Psoas muscle (tissue), 8 donors: Measurements from ENCODE around the gene RGS3. TPM values are rescaled to one million over a fixed set of nuclear protein-coding genes. Genes with fewer than 3 reads are reported as not detected.

Source experiments
- ATAC-seq, 4 donors: fragments of 200-7000 bp; cut with Tn5 transposase; one replicate each; pipeline ENCODE4 v1.9.1; 2020; ENCODE audit warnings: moderate library complexity in 3 of 4, mild to moderate bottlenecking in 2 of 4
- DNase-seq, 2 donors: peaks; one replicate each; pipeline ENCODE4 v3.0.0-alpha.2; 2020
- H3K27ac ChIP-seq: fragments of 200-600 bp; one replicate; pipeline ENCODE4 v1.8.0; 2022
- H3K27me3 ChIP-seq, 3 donors: fragments of 200-600 bp in 1 of 3; one replicate each; pipeline versions ENCODE4 v1.6.1 to v1.8.0; 2013 to 2022; ENCODE audit warnings: low read length in 2 of 3, mild to moderate bottlenecking in 2 of 3, moderate library complexity in 1 of 3; ENCODE audit not compliant: insufficient read depth in 3 of 3
- H3K36me3 ChIP-seq, 2 donors: fragments of 200-600 bp in 1 of 2; one replicate each; pipeline versions ENCODE4 v1.6.1 to v1.8.0; 2013 to 2022; ENCODE audit warnings: low read depth in 1 of 2, mild to moderate bottlenecking in 1 of 2, moderate library complexity in 1 of 2; ENCODE audit not compliant: insufficient read depth in 1 of 2
- H3K4me1 ChIP-seq: fragments of 200-600 bp; one replicate; pipeline ENCODE4 v1.8.0; 2022
- H3K4me3 ChIP-seq: fragments of 200-600 bp; one replicate; pipeline ENCODE4 v1.8.0; 2022; ENCODE audit warnings: mild to moderate bottlenecking
- H3K9me3 ChIP-seq: fragments of 200-600 bp; one replicate; pipeline ENCODE4 v1.8.0; 2022
- CTCF ChIP-seq: fragments of 200-600 bp; IDR thresholded peaks from one replicate; pipeline ENCODE4 v1.8.0; 2022; ENCODE audit warnings: antibody characterized with exemption
- WGBS, 3 donors: extraction: QIAGEN DNeasy Blood & Tissue Kit; methylation state at CpG; one replicate each; pipeline versions ENCODE4 v1.1.6 to v1.1.7; 2013; 5-methylcytosine and 5-hydroxymethylcytosine counted together
- intact Hi-C, 2 donors: fragments of 100-400 bp; cut with DNase I; formaldehyde crosslinking; loops; one replicate each; pipeline versions ENCODE4 v1.11.0 to v1.14.2; 2022
- polyA plus RNA-seq, 3 donors: library from polyadenylated mRNA; stranded (reverse); fragments of 200-250 nt; gene quantifications; one replicate each; pipeline ENCODE4 v1.2.3, GENCODE V29; 2013
- total RNA-seq, 4 donors: library from RNA; stranded (reverse); fragmentation: NEBNext Ultra II Directional in 2 of 4; extraction: Animal tissue kit (Norgen Biotek cat#: 25700) in 2 of 4; gene quantifications; one replicate each; pipeline versions ENCODE4 v1.2.1 to v1.2.4, GENCODE V29; 2021 to 2023
- donor health status: healthy with polysubstance abuse.
- donor health status: DM: no; HTN: no; CAD: no; lungs with moderate emphysema.
- donor health status: Bipolar disorder and iron deficiency.
- donor health status: healthy.
- donor health status: DM: yes; HTN: yes; CAD: no.
- donor health status: DM: no; HTN: no; CAD: no.
- donor health status: DM: no; HTN: no; CAD: no.
- donor health status: DM: yes; HTN: yes; CAD: no.

RGS3 gene
- total and polyA plus RNA-seq, 7 donors, result 7.1 to 38.1 (median 14.6) TPM

GRCh38 chr9:113559834-113560800 lies 96.6 kb downstream of the RGS3 start:
- no peaks in the 10 kb centered on the region for H3K9me3 ChIP-seq
- no peak for ATAC-seq
- H3K27ac ChIP-seq, result no peak overlapping the region
- no peaks in the 10 kb centered on the region for H3K36me3 ChIP-seq
- DNase-seq, result peak in 1 of 2 donors; percentile 46
- no peak overlapping the region for H3K4me3 ChIP-seq
- TF ChIP-seq CTCF, result no peak
- intact Hi-C loops, result no loop called here
- peaks cover 19% of the 10 kb centered on the region for H3K4me1 ChIP-seq
- WGBS, 3 donors, result 87 to 91% (median 89%) methylated on average over 12 of the region's 12 CpGs
- H3K27me3 ChIP-seq, result no peaks in the 10 kb centered on the region

GRCh38 chr9:113562653-113563381 lies 99.3 kb downstream of the RGS3 start:
- DNase-seq, result peak in 1 of 2 donors; percentile 22
- WGBS, 3 donors, result 62 to 76% (median 65%) methylated on average over 2 of the region's 2 CpGs
- no peaks in the 10 kb centered on the region for H3K36me3 ChIP-seq
- no peak for TF ChIP-seq CTCF
- H3K4me1 ChIP-seq, result peaks cover 42% of the 10 kb centered on the region
- H3K4me3 ChIP-seq, result no peak overlapping the region
- no peaks in the 10 kb centered on the region for H3K9me3 ChIP-seq
- no peak overlapping the region for H3K27ac ChIP-seq
- no peaks in the 10 kb centered on the region for H3K27me3 ChIP-seq
- intact Hi-C loops, result no loop called here
- ATAC-seq, result no peak

GRCh38 chr9:113563826-113564497 lies 100.4 kb downstream of the RGS3 start:
- DNase-seq, result peak in 1 of 2 donors; percentile 11
- Histone ChIP-seq H3K9me3 (no peaks in the 10 kb centered on the region), H3K27me3 (no peaks in the 10 kb centered on the region), H3K27ac (peak overlapping the region; percentile 74), H3K4me1 (peaks cover 49% of the 10 kb centered on the region), H3K36me3 (no peaks in the 10 kb centered on the region), H3K4me3 (no peak overlapping the region)
- intact Hi-C loops, result no loop called here
- no peak for ATAC-seq
- no peak for TF ChIP-seq CTCF
- 79 to 85% (median 80%) methylated on average over 5 of the region's 5 CpGs for WGBS, 3 donors

GRCh38 chr9:113564498-113565237 lies 101.1 kb downstream of the RGS3 start:
- Histone ChIP-seq H3K27me3 (no peaks in the 10 kb centered on the region), H3K4me1 (peaks cover 47% of the 10 kb centered on the region), H3K36me3 (no peaks in the 10 kb centered on the region), H3K4me3 (peak overlapping the region; percentile 58), H3K9me3 (no peaks in the 10 kb centered on the region), H3K27ac (peak overlapping the region; percentile 74)
- TF ChIP-seq CTCF, result no peak
- DNase-seq (peak; percentile 63 to 72), ATAC-seq (peak; percentile 39 to 58 (median 44))
- intact Hi-C loops, result loop anchor here in 1 of 2 donors (5.0 kb wide), 1 partner anchor 102 kb away; the partner anchor contains the start of gene RGS3
- 8 to 15% (median 13%) methylated on average over 20 of the region's 20 CpGs for WGBS, 3 donors
